ENCODE measurements around the gene PTGDR. TPM values are rescaled to one million over a fixed set of nuclear protein-coding genes. Genes with fewer than 3 reads are reported as not detected.

The PTGDR gene
- total and polyA plus RNA-seq, 11 donors, result 0.33 to 2.5 (median 0.88) TPM

DNA sequence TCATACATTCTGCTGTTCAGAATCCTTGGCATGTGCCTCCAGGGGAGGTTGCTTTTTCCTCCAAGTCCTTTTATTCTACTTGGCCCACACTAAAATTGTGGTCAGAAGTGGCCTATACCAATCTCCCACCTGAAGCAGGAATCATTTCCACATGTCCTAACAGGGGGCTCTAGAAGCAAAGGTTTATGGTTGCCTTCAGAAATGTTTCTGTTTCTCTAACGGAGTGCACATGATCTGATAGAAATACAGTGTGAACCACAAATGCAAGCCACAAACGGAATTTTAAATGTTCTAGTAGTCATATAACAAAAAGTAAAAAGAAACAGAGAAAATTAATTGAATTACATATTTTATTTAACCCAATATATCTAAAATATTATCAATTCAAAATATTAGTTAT is 50.6 kb downstream of the PTGDR start:
- Histone ChIP-seq H3K9me3 (peaks cover 0 to 21% (median 6%) of the 10 kb centered on the region in 12 donors), H3K4me1 (peaks cover 0 to 56% (median 13%) of the 10 kb centered on the region in 12 donors), H3K27me3 (peaks cover 0 to 26% (median 15%) of the 10 kb centered on the region in 9 donors), H3K4me3 (peak overlapping the region in 1 of 12 donors; percentile 78), H3K36me3 (no peaks in the 10 kb centered on the region), H3K27ac (peak overlapping the region in 1 of 12 donors; percentile 89)
- TF ChIP-seq, protein P1, sequence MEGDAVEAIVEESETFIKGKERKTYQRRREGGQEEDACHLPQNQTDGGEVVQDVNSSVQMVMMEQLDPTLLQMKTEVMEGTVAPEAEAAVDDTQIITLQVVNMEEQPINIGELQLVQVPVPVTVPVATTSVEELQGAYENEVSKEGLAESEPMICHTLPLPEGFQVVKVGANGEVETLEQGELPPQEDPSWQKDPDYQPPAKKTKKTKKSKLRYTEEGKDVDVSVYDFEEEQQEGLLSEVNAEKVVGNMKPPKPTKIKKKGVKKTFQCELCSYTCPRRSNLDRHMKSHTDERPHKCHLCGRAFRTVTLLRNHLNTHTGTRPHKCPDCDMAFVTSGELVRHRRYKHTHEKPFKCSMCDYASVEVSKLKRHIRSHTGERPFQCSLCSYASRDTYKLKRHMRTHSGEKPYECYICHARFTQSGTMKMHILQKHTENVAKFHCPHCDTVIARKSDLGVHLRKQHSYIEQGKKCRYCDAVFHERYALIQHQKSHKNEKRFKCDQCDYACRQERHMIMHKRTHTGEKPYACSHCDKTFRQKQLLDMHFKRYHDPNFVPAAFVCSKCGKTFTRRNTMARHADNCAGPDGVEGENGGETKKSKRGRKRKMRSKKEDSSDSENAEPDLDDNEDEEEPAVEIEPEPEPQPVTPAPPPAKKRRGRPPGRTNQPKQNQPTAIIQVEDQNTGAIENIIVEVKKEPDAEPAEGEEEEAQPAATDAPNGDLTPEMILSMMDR (IDR thresholded peaks at IDR 0.05), result no peak
- TF ChIP-seq POLR2A (IDR thresholded peaks at IDR 0.05), result no peak
- DNase-seq (no peak), ATAC-seq (no peak)
- intact Hi-C loops (cut with DNase I), result no loop called here
- WGBS, 4 donors, result 75 to 80% (median 78%) methylated on average over 2 of the region's 2 CpGs

GRCh38 chr14:52318826-52319645 is 51.5 kb downstream of the PTGDR start:
- peak overlapping the region in 1 of 12 donors; percentile 58 for H3K27ac ChIP-seq
- intact Hi-C loops (cut with DNase I), result no loop called here
- DNase-seq (no peak), ATAC-seq (no peak)
- H3K9me3 ChIP-seq, result peaks cover 0 to 25% (median 6%) of the 10 kb centered on the region in 12 donors
- peaks cover 0 to 22% (median 10%) of the 10 kb centered on the region in 9 donors for H3K27me3 ChIP-seq
- TF ChIP-seq, protein P1 (IDR thresholded peaks at IDR 0.05), result no peak
- TF ChIP-seq POLR2A (IDR thresholded peaks at IDR 0.05), result no peak
- no peaks in the 10 kb centered on the region for H3K36me3 ChIP-seq
- WGBS, 4 donors, result 56 to 75% (median 70%) methylated on average over 5 of the region's 5 CpGs
- H3K4me3 ChIP-seq, result peak overlapping the region in 1 of 12 donors; percentile 78
- peaks cover 0 to 46% (median 8%) of the 10 kb centered on the region in 12 donors for H3K4me1 ChIP-seq

DNA sequence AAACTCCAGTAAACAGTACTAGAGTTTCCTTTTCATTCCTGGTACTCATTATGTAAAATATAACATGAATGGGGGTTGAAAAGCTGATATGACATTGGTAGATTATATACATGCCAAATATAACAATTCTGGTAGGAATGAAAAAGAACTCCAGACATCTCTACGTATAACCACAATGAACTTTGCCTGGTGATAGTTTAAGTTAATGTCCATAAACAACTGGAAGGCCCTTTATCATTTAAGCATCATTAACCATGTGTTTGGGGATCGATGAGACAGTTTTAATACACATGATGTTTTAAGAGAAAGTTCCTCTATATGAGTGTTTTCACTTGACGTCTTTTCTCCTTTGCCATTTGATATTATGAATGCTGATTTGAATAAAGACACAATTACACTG is 52.4 kb downstream of the PTGDR start:
- no peak for ATAC-seq
- Histone ChIP-seq H3K4me1 (peaks cover 0 to 45% (median 3%) of the 10 kb centered on the region in 12 donors), H3K4me3 (no peak overlapping the region), H3K36me3 (no peaks in the 10 kb centered on the region), H3K9me3 (peaks cover 0 to 25% (median 6%) of the 10 kb centered on the region in 12 donors), H3K27me3 (peaks cover 0 to 15% (median 3%) of the 10 kb centered on the region in 9 donors), H3K27ac (no peak overlapping the region)
- WGBS, 4 donors, result 80 to 90% (median 85%) methylated on average over 3 of the region's 3 CpGs
- intact Hi-C loops (cut with DNase I), result no loop called here
- TF ChIP-seq, protein P1 (IDR thresholded peaks at IDR 0.05), result no peak
- no peak for TF ChIP-seq POLR2A (IDR thresholded peaks at IDR 0.05)
- no peak for DNase-seq

DNA sequence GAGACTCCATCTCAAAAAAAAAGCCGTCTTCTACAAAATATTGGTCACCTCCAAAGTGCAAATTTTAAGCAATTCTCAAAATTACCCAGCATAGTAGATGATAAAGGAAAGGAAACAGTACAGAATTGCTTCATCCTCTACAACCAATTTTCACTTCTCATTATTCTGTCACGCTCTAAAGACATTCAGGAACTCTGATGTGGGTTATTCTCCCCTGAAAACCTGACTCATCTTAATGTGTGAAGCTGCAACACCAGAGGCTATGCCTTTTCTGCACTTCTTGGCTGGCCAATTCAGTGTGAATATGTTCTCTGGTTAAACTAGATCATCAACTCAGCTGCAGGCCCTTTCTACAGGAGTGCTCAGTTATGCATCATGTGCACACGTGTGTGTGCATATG is 57.6 kb downstream of the PTGDR start:
- Histone ChIP-seq H3K4me3 (peak overlapping the region in 1 of 12 donors; percentile 18), H3K27ac (peak overlapping the region in 1 of 12 donors; percentile 61), H3K36me3 (no peaks in the 10 kb centered on the region), H3K4me1 (peaks cover 0 to 49% (median 0%) of the 10 kb centered on the region in 12 donors), H3K9me3 (peaks cover 0 to 25% (median 6%) of the 10 kb centered on the region in 12 donors), H3K27me3 (no peaks in the 10 kb centered on the region)
- ATAC-seq (peak in 3 of 4 donors; percentile 39 to 79 (median 49)), DNase-seq (no peak)
- no peak for TF ChIP-seq POLR2A (IDR thresholded peaks at IDR 0.05)
- TF ChIP-seq, protein P1 (IDR thresholded peaks at IDR 0.05), result no peak
- 79 to 88% (median 85%) methylated on average over 3 of the region's 3 CpGs for WGBS, 4 donors
- intact Hi-C loops (cut with DNase I), result no loop called here

All from heart left ventricle (tissue), 16 donors.